IMR-90 (cell line): ENCODE results near the gene KLHL7. TPM values are rescaled to one million over a fixed set of nuclear protein-coding genes. Genes with fewer than 3 reads are reported as not detected.

Source experiments
- ATAC-seq: fragments of 200-7000 bp; cut with Tn5 transposase; 2 replicates; pipeline ENCODE4 v1.9.1; 2020; ENCODE audit warnings: low read depth, mild to moderate bottlenecking, moderate library complexity
- BruUV-seq: library from RNA; stranded (reverse); fragments of 400-500 nt; replicated peaks from 2 replicates; lab custom pipeline; 2021; lab: Mats Ljungman, UMichigan
- CTCF ChIA-PET: fragments of 300-600 bp; formaldehyde crosslinking; extraction: SDS; loops from one replicate; lab custom pipeline; 2021; ENCODE audit warnings: antibody characterized with exemption; lab: Yijun Ruan, JAX
- POLR2A ChIA-PET: fragments of 300-600 bp; sonication (Branson Sonifier 250); formaldehyde crosslinking; loops from one replicate; lab custom pipeline; 2022; ENCODE audit warnings: antibody characterized with exemption; ENCODE audit not compliant: unreplicated experiment; lab: Charles Lee
- DNase-seq: peaks from one replicate; pipeline ENCODE4 v3.0.0; 2013
- H2AFZ ChIP-seq: replicated peaks from 2 replicates; pipeline ENCODE3; 2013; ENCODE audit warnings: low read length, mild to moderate bottlenecking; ENCODE audit not compliant: poor library complexity
- H2AK5ac ChIP-seq: 2 replicates; pipeline ENCODE4 v1.6.1; 2013; ENCODE audit warnings: low read depth, low read length, inconsistent platforms
- H2AK9ac ChIP-seq: replicated peaks from 2 replicates; pipeline ENCODE3; 2013; ENCODE audit warnings: mild to moderate bottlenecking, low read depth, low read length, moderate library complexity; ENCODE audit not compliant: poor library complexity
- H2BK120ac ChIP-seq: 2 replicates; pipeline ENCODE4 v1.6.1; 2013; ENCODE audit warnings: low read depth, low read length, inconsistent platforms
- H2BK15ac ChIP-seq: 3 replicates; pipeline ENCODE4 v1.6.1; 2013; ENCODE audit warnings: low read depth, low read length, inconsistent platforms
- H2BK20ac ChIP-seq: 2 replicates; pipeline ENCODE4 v1.6.1; 2013; ENCODE audit warnings: low read depth, mild to moderate bottlenecking, inconsistent platforms, low read length, moderate library complexity
- H2BK5ac ChIP-seq: 2 replicates; pipeline ENCODE4 v1.6.1; 2013; ENCODE audit warnings: mild to moderate bottlenecking, low read depth, low read length, inconsistent platforms; ENCODE audit not compliant: poor library complexity, severe bottlenecking
- H3K14ac ChIP-seq: replicated peaks from 2 replicates; pipeline ENCODE4 v1.6.1; 2013; ENCODE audit warnings: low read depth, low read length, inconsistent platforms
- H3K18ac ChIP-seq: 2 replicates; pipeline ENCODE4 v1.6.1; 2013; ENCODE audit warnings: low read depth, low read length, control low read depth
- H3K23ac ChIP-seq: 2 replicates; pipeline ENCODE4 v1.6.1; 2013; ENCODE audit warnings: low read depth, low read length, inconsistent platforms
- H3K27ac ChIP-seq: 2 replicates; pipeline ENCODE4 v1.5.1; 2013; ENCODE audit warnings: mild to moderate bottlenecking, control low read depth, low read length; ENCODE audit not compliant: insufficient read depth
- H3K27me3 ChIP-seq: 2 replicates; pipeline ENCODE4 v1.6.1; 2013; ENCODE audit warnings: low read length; ENCODE audit not compliant: control insufficient read depth, insufficient read depth
- H3K36me3 ChIP-seq: 2 replicates; pipeline ENCODE4 v1.6.1; 2013; ENCODE audit warnings: low read length, mixed read lengths; ENCODE audit not compliant: control insufficient read depth, insufficient read depth
- H3K4ac ChIP-seq: 2 replicates; pipeline ENCODE4 v1.6.1; 2013; ENCODE audit warnings: low read depth, low read length, inconsistent platforms
- H3K4me1 ChIP-seq: 2 replicates; pipeline ENCODE4 v1.6.1; 2013; ENCODE audit warnings: low read length, mixed read lengths; ENCODE audit not compliant: control insufficient read depth, insufficient read depth
- H3K4me2 ChIP-seq: 2 replicates; pipeline ENCODE4 v1.6.1; 2013; ENCODE audit warnings: low read depth, mild to moderate bottlenecking, control low read depth, low read length, moderate library complexity
- H3K4me3 ChIP-seq: 2 replicates; pipeline ENCODE4 v1.5.1; 2013; ENCODE audit warnings: low read depth, mild to moderate bottlenecking, control low read depth, low read length, moderate library complexity; ENCODE audit not compliant: insufficient read depth
- H3K56ac ChIP-seq: 2 replicates; pipeline ENCODE4 v1.6.1; 2013; ENCODE audit warnings: low read length, inconsistent platforms; ENCODE audit not compliant: insufficient read depth; ENCODE audit errors: extremely low read depth
- H3K79me1 ChIP-seq, 2 experiments: 2 replicates each; pipeline ENCODE4 v1.6.1; 2013; ENCODE audit warnings: low read length in 2 of 2, inconsistent platforms in 1 of 2, low read depth in 1 of 2
- H3K9ac ChIP-seq: 2 replicates; pipeline ENCODE4 v1.6.1; 2013; ENCODE audit warnings: low read depth, low read length, control low read depth
- H3K9me1 ChIP-seq: 2 replicates; pipeline ENCODE4 v1.6.1; 2013; ENCODE audit warnings: low read length, inconsistent platforms; ENCODE audit not compliant: insufficient read depth
- H3K9me3 ChIP-seq: 2 replicates; pipeline ENCODE4 v1.6.1; 2013; ENCODE audit warnings: low read length; ENCODE audit not compliant: control insufficient read depth, insufficient read depth
- H4K20me1 ChIP-seq: 2 replicates; pipeline ENCODE4 v1.6.1; 2013; ENCODE audit warnings: low read length, inconsistent platforms; ENCODE audit not compliant: insufficient read depth
- H4K5ac ChIP-seq: 2 replicates; pipeline ENCODE4 v1.6.1; 2013; ENCODE audit warnings: mild to moderate bottlenecking, low read depth, low read length, control low read depth
- H4K8ac ChIP-seq, 2 experiments: 2 replicates each; pipeline ENCODE4 v1.6.1; 2013; ENCODE audit warnings: low read depth in 2 of 2, low read length in 2 of 2, control low read depth in 1 of 2, inconsistent platforms in 1 of 2
- H4K91ac ChIP-seq: 2 replicates; pipeline ENCODE4 v1.6.1; 2013; ENCODE audit warnings: low read depth, low read length, inconsistent platforms; ENCODE audit not compliant: insufficient read depth
- BHLHE40 ChIP-seq: fragments of 150-350 bp; IDR thresholded peaks from 2 replicates; pipeline ENCODE4 v1.6.1; 2016; ENCODE audit warnings: mild to moderate bottlenecking, low read depth, low read length
- CEBPB ChIP-seq: IDR thresholded peaks from 2 replicates; pipeline ENCODE4 v1.6.1; 2012; ENCODE audit warnings: low read depth, low read length, improper control_type of control experiment
- CHD1 ChIP-seq: IDR thresholded peaks from 2 replicates; pipeline ENCODE4 v1.6.1; 2012; ENCODE audit warnings: low read depth, low read length, improper control_type of control experiment
- FOS ChIP-seq: fragments of 150-350 bp; IDR thresholded peaks from 2 replicates; pipeline ENCODE4 v1.6.1; 2016; ENCODE audit warnings: low read depth, low read length
- MAFK ChIP-seq: IDR thresholded peaks from 2 replicates; pipeline ENCODE4 v1.6.1; 2012; ENCODE audit warnings: low read depth, low read length, improper control_type of control experiment
- MAZ ChIP-seq: IDR thresholded peaks from 2 replicates; pipeline ENCODE4 v1.6.1; 2012; ENCODE audit warnings: low read depth, mild to moderate bottlenecking, low read length, improper control_type of control experiment, moderate library complexity, borderline replicate concordance
- MXI1 ChIP-seq: IDR thresholded peaks from 2 replicates; pipeline ENCODE4 v1.6.1; 2012; ENCODE audit warnings: low read depth, mild to moderate bottlenecking, low read length, moderate library complexity, borderline replicate concordance
- NFE2L2 ChIP-seq: fragments of 150-350 bp; IDR thresholded peaks from 2 replicates; pipeline ENCODE4 v1.6.1; 2016; ENCODE audit warnings: low read depth, mild to moderate bottlenecking, low read length
- POLR2A ChIP-seq: IDR thresholded peaks from 2 replicates; pipeline ENCODE4 v1.6.1; 2012; ENCODE audit warnings: mild to moderate bottlenecking, low read depth, low read length
- RAD21 ChIP-seq: IDR thresholded peaks from 2 replicates; pipeline ENCODE4 v1.6.1; 2012; ENCODE audit warnings: low read length, improper control_type of control experiment
- RCOR1 ChIP-seq: IDR thresholded peaks from 2 replicates; pipeline ENCODE4 v1.6.1; 2012; ENCODE audit warnings: mild to moderate bottlenecking, low read length, improper control_type of control experiment; ENCODE audit not compliant: insufficient replicate concordance
- SMC3 ChIP-seq: fragments of 150-350 bp; IDR thresholded peaks from 2 replicates; pipeline ENCODE4 v1.6.1; 2016; ENCODE audit warnings: low read depth, mild to moderate bottlenecking, antibody characterized with exemption, low read length, moderate library complexity
- WGBS, 2 experiments: methylation state at CpG; one replicate each; pipeline versions ENCODE4 v1.1.5 to v1.1.7; 2013; ENCODE audit warnings: missing lambda C conversion rate in 2 of 2; ENCODE audit not compliant: insufficient read length in 1 of 2; ENCODE audit errors: extremely low coverage in 2 of 2; 5-methylcytosine and 5-hydroxymethylcytosine counted together
- dilution Hi-C: fragments of 300-500 bp; cut with HindIII; formaldehyde crosslinking; loops from one replicate; pipeline ENCODE4 v1.14.3; 2018; ENCODE audit warnings: low sequenced_read_pairs; ENCODE audit not compliant: unreplicated experiment
- in situ Hi-C: fragments of 300-500 bp; cut with MboI; formaldehyde crosslinking; loops from 3 replicates; pipeline ENCODE4 v1.14.3; 2019; ENCODE audit warnings: low sequenced_read_pairs, inconsistent platforms, mixed read lengths
- intact Hi-C: fragments of 100-400 bp; cut with micrococcal nuclease; formaldehyde crosslinking; loops from 2 replicates; pipeline ENCODE4 v1.10.0; 2022
- polyA plus RNA-seq, 3 experiments: library from polyadenylated mRNA; depleted of rRNA; stranded (reverse); fragments of >200 nt; gene quantifications; 2 replicates each; pipeline ENCODE4 v1.2.3, GENCODE V29; 2012; ENCODE audit warnings: low replicate concordance in 1 of 3
- total RNA-seq: library from RNA; depleted of rRNA; stranded (reverse); fragments of >200 nt; gene quantifications from 2 replicates; pipeline ENCODE4 v1.2.3, GENCODE V29; 2012
- TF ChIP-seq, protein P1 (sequence below): fragments of 150-350 bp; IDR thresholded peaks from 2 replicates; pipeline ENCODE4 v1.6.1; 2017; ENCODE audit warnings: mild to moderate bottlenecking, antibody characterized with exemption, low read length, low read depth
- TF ChIP-seq, protein P2 (sequence below): fragments of 150-350 bp; IDR thresholded peaks from 2 replicates; pipeline ENCODE4 v1.6.1; 2016; ENCODE audit warnings: low read depth, mild to moderate bottlenecking, low read length, moderate library complexity, borderline replicate concordance

The KLHL7 gene
- total and polyA plus RNA-seq, 2 of the 4 experiments (the other 2 are of a cell fraction): 24.6 to 29.2 TPM

DNA sequence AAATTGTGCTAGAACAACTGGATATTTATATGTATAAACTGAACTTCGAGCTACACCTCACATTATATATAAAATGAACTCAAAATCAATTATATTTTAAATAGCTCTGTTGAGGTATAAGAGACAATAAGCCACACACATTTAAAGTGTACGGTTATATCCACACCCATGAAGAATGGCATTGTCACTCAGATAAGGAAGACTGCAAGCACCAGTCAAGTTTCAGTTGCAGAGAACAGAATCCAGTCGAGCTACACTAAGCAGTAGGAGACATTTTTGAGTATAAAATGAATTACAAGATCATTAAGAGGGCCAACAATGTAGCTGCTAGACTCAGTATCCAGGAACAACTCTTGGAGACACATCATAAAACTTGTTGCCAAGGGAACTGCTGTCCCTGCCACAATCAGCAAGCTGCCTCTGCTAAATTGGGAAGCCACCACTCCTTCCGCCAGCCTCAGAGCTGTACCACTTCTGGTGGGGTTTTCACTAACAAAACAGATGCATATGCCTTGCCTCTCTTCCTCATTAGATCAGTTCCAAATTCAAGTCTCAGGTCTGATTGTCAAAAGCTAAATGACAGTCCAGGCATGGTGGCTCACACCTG, 121.4 kb downstream of the KLHL7 start:
- Histone ChIP-seq H3K4me1 (no peaks in the 10 kb centered on the region), H3K27ac (no peak overlapping the region), H3K56ac (no peak overlapping the region), H3K23ac (no peak overlapping the region), H3K4ac (no peak overlapping the region), H3K4me2 (no peak overlapping the region), H3K14ac (no peak overlapping the region), H2AK9ac (no peak overlapping the region), H3K9ac (no peak overlapping the region), H4K8ac (no peak overlapping the region), H4K5ac (no peak overlapping the region), H4K91ac (no peak overlapping the region), H3K18ac (no peak overlapping the region), H3K79me1 (no peaks in the 10 kb centered on the region), H2BK15ac (no peak overlapping the region), H3K9me3 (no peaks in the 10 kb centered on the region; the same call in 1 of the 2 replicates), H2BK120ac (no peak overlapping the region), H2BK20ac (no peak overlapping the region), H3K9me1 (no peaks in the 10 kb centered on the region), H3K27me3 (peaks cover 6% of the 10 kb centered on the region; the same call in 1 of the 2 replicates), H2BK5ac (no peak overlapping the region), H2AFZ (no peak overlapping the region), H4K20me1 (no peaks in the 10 kb centered on the region), H3K36me3 (no peaks in the 10 kb centered on the region), H2AK5ac (no peak overlapping the region), H3K4me3 (no peak overlapping the region)
- in situ Hi-C loops: no loop called here
- ATAC-seq: no peak
- ChIA-PET POLR2A (interaction anchor here (0.6 kb wide), 2 partner anchors 8 to 1117 kb away, joined by 4 to 19 read pairs; no protein-coding TSS in a partner anchor), CTCF (interaction anchor here (0.6 to 1.7 kb wide), 2 partner anchors 10 to 652 kb away, joined by 3 to 5 read pairs; no protein-coding TSS in a partner anchor)
- DNase-seq: no peak
- intact Hi-C loops: no loop called here
- TF ChIP-seq RCOR1 (no peak), RAD21 (no peak), MAZ (no peak), CEBPB (no peak), BHLHE40 (no peak), MXI1 (no peak), FOS (no peak), CHD1 (no peak), MAFK (no peak), NFE2L2 (no peak), SMC3 (no peak), POLR2A (no peak)
- TF ChIP-seq, protein P1, sequence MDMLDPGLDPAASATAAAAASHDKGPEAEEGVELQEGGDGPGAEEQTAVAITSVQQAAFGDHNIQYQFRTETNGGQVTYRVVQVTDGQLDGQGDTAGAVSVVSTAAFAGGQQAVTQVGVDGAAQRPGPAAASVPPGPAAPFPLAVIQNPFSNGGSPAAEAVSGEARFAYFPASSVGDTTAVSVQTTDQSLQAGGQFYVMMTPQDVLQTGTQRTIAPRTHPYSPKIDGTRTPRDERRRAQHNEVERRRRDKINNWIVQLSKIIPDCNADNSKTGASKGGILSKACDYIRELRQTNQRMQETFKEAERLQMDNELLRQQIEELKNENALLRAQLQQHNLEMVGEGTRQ: no peak
- TF ChIP-seq, protein P2, sequence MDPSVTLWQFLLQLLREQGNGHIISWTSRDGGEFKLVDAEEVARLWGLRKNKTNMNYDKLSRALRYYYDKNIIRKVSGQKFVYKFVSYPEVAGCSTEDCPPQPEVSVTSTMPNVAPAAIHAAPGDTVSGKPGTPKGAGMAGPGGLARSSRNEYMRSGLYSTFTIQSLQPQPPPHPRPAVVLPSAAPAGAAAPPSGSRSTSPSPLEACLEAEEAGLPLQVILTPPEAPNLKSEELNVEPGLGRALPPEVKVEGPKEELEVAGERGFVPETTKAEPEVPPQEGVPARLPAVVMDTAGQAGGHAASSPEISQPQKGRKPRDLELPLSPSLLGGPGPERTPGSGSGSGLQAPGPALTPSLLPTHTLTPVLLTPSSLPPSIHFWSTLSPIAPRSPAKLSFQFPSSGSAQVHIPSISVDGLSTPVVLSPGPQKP: no peak
- WGBS, 2 experiments: no CpG with 5 or more reads among the region's 4 CpGs
- dilution Hi-C loops: no loop called here
- BruUV-seq: no TSS peak
